GM12864 (cell line): ENCODE results near the gene SETD1A.

Experiments used
- DNase-seq: peaks from one replicate; pipeline ENCODE4 v3.0.0-alpha.2; 2011; ENCODE audit warnings: low read depth
- H3K4me3 ChIP-seq: 2 replicates; pipeline ENCODE4 v1.5.1; 2011; ENCODE audit warnings: mild to moderate bottlenecking, low read depth, low read length, control low read depth
- CTCF ChIP-seq: IDR thresholded peaks from 2 replicates; pipeline ENCODE4 v1.5.1; 2011; ENCODE audit warnings: low read depth, mild to moderate bottlenecking, moderate library complexity, low read length, control low read depth, inconsistent platforms; ENCODE audit errors: missing control alignments

The SETD1A gene

GRCh38 chr16:30954993-30955392 is 2.6 kb upstream of the SETD1A start:
- H3K4me3 ChIP-seq = no peak overlapping the region
- DNase-seq = no peak
- no peak for TF ChIP-seq CTCF

GRCh38 chr16:30956601-30957455 is 726 bp upstream of the SETD1A start:
- peak overlapping the region; percentile 69 for H3K4me3 ChIP-seq
- TF ChIP-seq CTCF = peak; percentile 36
- no peak for DNase-seq

- TF ChIP-seq CTCF = no peak
- no peak for DNase-seq
- H3K4me3 ChIP-seq = peak overlapping the region; percentile 69
Measured at GRCh38 chr16:30958175-30959079, 873 bp downstream of the SETD1A start.

- no peak for DNase-seq
- H3K4me3 ChIP-seq = no peak overlapping the region
- TF ChIP-seq CTCF = no peak
Measured at GRCh38 chr16:30961384-30961783, 3.8 kb downstream of the SETD1A start.

GRCh38 chr16:30963925-30964511 is 6.5 kb downstream of the SETD1A start:
- no peak for DNase-seq
- H3K4me3 ChIP-seq = no peak overlapping the region
- no peak for TF ChIP-seq CTCF

GRCh38 chr16:30964574-30965226 is 7.1 kb downstream of the SETD1A start:
- TF ChIP-seq CTCF = no peak
- no peak overlapping the region for H3K4me3 ChIP-seq
- no peak for DNase-seq
